Activated CD4-positive, alpha-beta T cell treated with anti-CD3 and anti-CD28 coated beads for 36 hours (primary cell): ENCODE results near the gene PRRT4. TPM values are rescaled to one million over a fixed set of nuclear protein-coding genes. Genes with fewer than 3 reads are reported as not detected.

Experiments used
- ATAC-seq: fragments of 200-7000 bp; cut with Tn5 transposase; one replicate; pipeline ENCODE4 v1.10.0; 2021; ENCODE audit warnings: mild to moderate bottlenecking, moderate library complexity
- CTCF ChIA-PET: fragments of 350-600 bp; sonication (Branson Sonifier 250); formaldehyde crosslinking; loops from one replicate; lab custom pipeline; 2021; ENCODE audit warnings: antibody characterized with exemption; lab: Charles Lee
- POLR2A ChIA-PET: fragments of 350-600 bp; sonication (Branson Sonifier 250); formaldehyde crosslinking; loops from one replicate; lab custom pipeline; 2021; ENCODE audit warnings: antibody characterized with exemption, inconsistent platforms; lab: Charles Lee
- DNase-seq: peaks from one replicate; pipeline ENCODE4 v3.0.0-alpha.2; 2020
- H3K27ac Mint-ChIP-seq: one replicate; pipeline ENCODE4 v1.8.0; 2021; ENCODE audit warnings: mixed read lengths
- H3K27me3 Mint-ChIP-seq: one replicate; pipeline ENCODE4 v1.8.0; 2021; ENCODE audit warnings: mixed read lengths
- H3K36me3 Mint-ChIP-seq: one replicate; pipeline ENCODE4 v1.8.0; 2021; ENCODE audit warnings: low read depth, mixed read lengths
- H3K4me1 Mint-ChIP-seq: one replicate; pipeline ENCODE4 v1.8.0; 2021; ENCODE audit warnings: mixed read lengths
- H3K4me3 Mint-ChIP-seq: one replicate; pipeline ENCODE4 v1.8.0; 2021; ENCODE audit warnings: mild to moderate bottlenecking, moderate library complexity, mixed read lengths
- H3K9me3 Mint-ChIP-seq: one replicate; pipeline ENCODE4 v1.8.0; 2021; ENCODE audit warnings: low read depth, mixed read lengths
- intact Hi-C, 2 experiments: fragments of 100-400 bp; cut with DNase I in 1 of 2; cut with micrococcal nuclease in 1 of 2; formaldehyde crosslinking; loops; one replicate each; pipeline versions ENCODE4 v1.14.2 to v1.15.1; 2022 to 2024; cut with DNase I, micrococcal nuclease
- total RNA-seq, 2 experiments: library from RNA; stranded (reverse); gene quantifications; one replicate each; pipeline ENCODE4 v1.2.3, GENCODE V29; 2021

Gene PRRT4
- total RNA-seq, 2 experiments from 2014 or later: 0.23 to 0.39 TPM

DNA sequence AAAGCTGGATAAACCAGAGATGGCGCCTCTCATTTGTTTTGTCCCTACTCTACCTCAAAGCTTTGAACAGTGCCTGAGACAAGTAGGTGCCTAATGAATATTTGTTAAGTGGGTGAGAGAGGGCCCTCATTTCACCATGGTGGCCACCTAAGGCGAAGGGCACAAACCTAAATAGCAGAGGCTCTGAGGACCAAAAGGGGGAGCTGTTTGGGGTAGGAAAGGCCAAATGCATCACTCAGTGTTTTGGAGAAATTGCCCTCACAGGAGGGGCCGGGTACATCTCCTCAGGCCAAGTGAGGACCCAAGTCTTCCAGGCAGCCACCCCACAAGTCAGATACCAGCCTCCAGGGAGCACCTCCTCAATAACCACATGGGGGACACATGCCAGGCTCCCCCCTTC, 34.3 kb upstream of the PRRT4 start:
- intact Hi-C loops: no loop called here
- no peak for ATAC-seq
- no peak for DNase-seq
- H3K27ac Mint-ChIP-seq: no peak overlapping the region
- H3K4me1 Mint-ChIP-seq: no peaks in the 10 kb centered on the region
- ChIA-PET CTCF (interaction anchor here (0.8 to 1.3 kb wide), 2 partner anchors 9 to 48 kb away, joined by 4 to 6 read pairs; no protein-coding TSS in a partner anchor), POLR2A (no interaction called here)
- H3K9me3 Mint-ChIP-seq: no peaks in the 10 kb centered on the region
- H3K36me3 Mint-ChIP-seq: peaks cover 32% of the 10 kb centered on the region
- H3K27me3 Mint-ChIP-seq: no peaks in the 10 kb centered on the region
- no peak overlapping the region for H3K4me3 Mint-ChIP-seq

DNA sequence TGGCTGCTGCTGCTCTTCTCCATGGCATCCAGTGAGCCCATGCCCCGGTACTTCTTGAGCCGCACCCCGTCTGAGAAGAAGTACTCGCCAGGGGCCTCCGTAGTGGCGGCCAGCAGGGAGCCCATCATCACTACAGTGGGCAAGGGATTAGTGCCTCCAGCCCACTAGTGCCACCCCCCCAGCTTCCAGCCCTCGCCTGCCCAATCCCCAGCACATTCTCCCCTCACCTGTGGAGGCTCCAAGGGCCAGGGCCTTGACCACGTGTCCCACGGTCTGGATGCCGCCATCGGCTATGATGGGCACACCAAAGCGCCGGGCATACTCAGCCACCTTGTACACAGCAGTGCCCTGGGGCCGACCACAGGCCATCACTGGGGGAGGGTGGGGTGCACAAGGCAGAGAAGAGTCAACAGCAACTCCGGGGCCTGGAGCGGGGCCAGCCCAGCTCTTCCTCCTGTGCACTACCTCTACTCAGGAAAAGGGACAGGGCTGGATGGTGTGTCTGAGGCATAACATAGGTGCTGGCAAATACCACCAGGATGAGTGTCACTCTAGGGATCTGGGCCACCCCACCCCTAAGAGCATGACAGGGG, 33.5 kb upstream of the PRRT4 start:
- intact Hi-C loops: no loop called here
- ATAC-seq (no peak), DNase-seq (no peak)
- CTCF ChIA-PET: interaction anchor here (0.8 to 1.3 kb wide), 3 partner anchors 8 to 51 kb away, joined by 3 to 6 read pairs (median 4); partner anchors contain the start of gene RBM28
- Mint-ChIP-seq H3K27ac (no peak overlapping the region), H3K27me3 (no peaks in the 10 kb centered on the region), H3K4me3 (no peak overlapping the region), H3K9me3 (no peaks in the 10 kb centered on the region), H3K36me3 (peaks cover 25% of the 10 kb centered on the region), H3K4me1 (no peaks in the 10 kb centered on the region)
- POLR2A ChIA-PET: no interaction called here

DNA sequence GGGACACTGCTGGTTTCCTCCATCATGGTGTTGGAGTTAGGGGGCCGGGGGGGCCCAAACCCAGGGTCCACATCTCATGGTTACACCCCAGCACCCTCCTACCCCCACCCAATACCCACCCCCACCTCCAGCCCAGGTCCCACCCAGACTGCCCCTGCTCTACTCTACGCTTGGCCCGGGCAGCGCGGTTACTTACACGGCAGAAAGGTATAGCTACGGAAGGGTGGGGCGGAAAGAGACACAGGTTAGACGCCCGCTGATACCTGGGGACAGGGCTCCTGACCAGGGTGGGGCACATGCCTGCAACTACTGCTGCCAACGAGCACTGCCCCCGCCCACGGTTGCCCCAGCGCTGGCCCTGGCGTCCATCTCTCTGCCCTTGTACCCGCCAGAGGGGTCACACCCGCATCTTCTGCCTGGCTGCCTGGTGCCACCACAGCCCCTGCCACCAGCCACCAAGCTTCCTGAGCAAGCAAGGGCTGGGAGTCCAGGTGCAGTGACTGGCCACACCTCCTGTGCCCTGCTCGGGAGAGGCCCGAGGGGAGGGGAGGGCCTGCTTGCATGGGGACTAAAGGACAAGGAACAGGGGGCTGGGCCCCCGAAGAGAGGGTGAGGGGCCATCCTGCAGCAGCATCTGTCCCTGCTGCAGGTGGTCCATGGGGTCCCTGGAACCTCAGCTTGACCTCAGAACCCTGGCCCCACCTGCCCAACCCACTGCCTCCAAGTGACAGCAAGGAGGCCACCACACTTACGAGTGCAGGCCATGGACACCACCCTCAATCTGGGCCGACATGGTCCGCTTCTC, 32.2 kb upstream of the PRRT4 start:
- Mint-ChIP-seq H3K27me3 (no peaks in the 10 kb centered on the region), H3K27ac (no peak overlapping the region), H3K9me3 (no peaks in the 10 kb centered on the region), H3K36me3 (peaks cover 23% of the 10 kb centered on the region), H3K4me1 (no peaks in the 10 kb centered on the region), H3K4me3 (no peak overlapping the region)
- no peak for ATAC-seq
- ChIA-PET CTCF (interaction anchor here (1.1 to 14.4 kb wide), 2 partner anchors 46 to 50 kb away, joined by 3 to 321 read pairs; partner anchors contain the start of gene RBM28), POLR2A (no interaction called here)
- intact Hi-C loops: no loop called here
- DNase-seq: no peak

DNA sequence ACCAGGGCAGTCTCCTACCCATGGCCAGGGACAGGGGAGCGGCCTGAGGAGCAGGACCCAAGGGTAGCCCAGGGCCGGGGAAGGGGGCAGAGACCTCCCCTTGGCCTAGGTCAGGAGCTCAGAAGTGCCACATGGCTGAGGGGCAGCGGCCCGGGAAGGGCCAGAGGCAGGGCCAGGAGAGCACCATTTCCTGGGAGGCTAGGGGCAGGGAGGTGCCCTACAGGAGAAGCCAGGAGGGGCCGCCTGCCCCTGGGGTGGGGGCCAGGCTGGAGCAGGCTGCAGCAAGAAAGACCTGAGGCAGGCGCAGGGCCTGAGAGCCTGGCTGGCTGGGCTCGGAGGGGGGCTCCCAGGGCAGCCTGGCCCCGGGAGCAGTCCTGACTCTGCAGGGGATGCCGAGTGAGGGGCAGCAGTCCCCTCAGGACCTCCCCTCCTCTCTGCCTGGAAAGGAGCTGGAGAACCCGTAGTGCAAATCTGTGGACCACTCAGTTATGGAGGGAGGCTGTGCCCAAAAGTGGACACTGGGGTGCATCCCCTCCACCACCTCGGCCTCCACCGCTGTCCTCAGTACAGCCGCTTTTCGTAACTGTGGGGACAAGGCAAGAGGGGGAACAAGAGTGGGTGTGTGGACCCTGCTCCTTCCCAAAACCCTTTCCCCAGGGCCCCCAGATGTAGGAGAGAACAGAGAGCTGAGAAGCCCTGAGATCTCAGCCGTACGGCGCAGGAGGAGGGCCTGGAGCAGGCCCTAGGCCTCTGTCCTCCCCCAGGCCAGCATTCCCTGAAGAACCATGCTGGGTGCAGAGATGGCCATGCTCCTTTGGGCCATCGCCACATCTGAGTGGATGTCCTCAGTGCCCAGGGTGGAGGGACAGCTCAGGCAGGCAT, 31.2 kb upstream of the PRRT4 start:
- Mint-ChIP-seq H3K9me3 (no peaks in the 10 kb centered on the region), H3K4me3 (no peak overlapping the region), H3K27me3 (no peaks in the 10 kb centered on the region), H3K4me1 (peaks cover 2% of the 10 kb centered on the region), H3K27ac (no peak overlapping the region), H3K36me3 (peaks cover 14% of the 10 kb centered on the region)
- ATAC-seq (no peak), DNase-seq (no peak)
- POLR2A ChIA-PET: no interaction called here
- intact Hi-C loops: no loop called here
- CTCF ChIA-PET: interaction anchor here (0.7 to 14.4 kb wide), 2 partner anchors 33 to 45 kb away, joined by 3 to 321 read pairs; partner anchors contain the start of gene RBM28

DNA sequence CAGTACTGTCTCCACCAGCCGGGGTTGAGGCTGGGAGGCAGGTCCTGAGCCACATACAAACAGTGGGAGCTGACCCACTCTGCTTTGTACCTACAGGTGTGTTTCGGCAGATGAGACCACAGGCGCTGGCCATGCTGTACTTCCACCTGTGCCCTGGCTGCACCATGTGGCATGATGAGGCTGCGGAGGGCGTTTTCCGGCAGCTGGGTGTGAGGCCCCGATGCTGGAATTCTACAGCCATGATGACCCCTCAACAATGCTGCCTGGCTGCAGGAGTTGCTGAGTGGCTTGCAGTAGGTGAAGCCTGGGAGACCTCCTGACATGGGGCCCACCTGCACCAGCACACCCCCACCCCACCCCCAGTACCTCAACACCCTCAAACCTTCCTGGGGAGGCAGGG, 30.3 kb upstream of the PRRT4 start:
- CTCF ChIA-PET: interaction anchor here (0.5 to 14.4 kb wide), 7 partner anchors 7 to 69 kb away, joined by 3 to 321 read pairs (median 5); partner anchors contain the start of gene RBM28
- ATAC-seq (no peak), DNase-seq (no peak)
- H3K36me3 Mint-ChIP-seq: peaks cover 5% of the 10 kb centered on the region
- no peaks in the 10 kb centered on the region for H3K27me3 Mint-ChIP-seq
- peaks cover 2% of the 10 kb centered on the region for H3K4me1 Mint-ChIP-seq
- no peaks in the 10 kb centered on the region for H3K9me3 Mint-ChIP-seq
- POLR2A ChIA-PET: interaction anchor here (0.9 kb wide), 1 partner anchor 27 kb away, joined by 4 read pairs; no protein-coding TSS in a partner anchor
- H3K27ac Mint-ChIP-seq: no peak overlapping the region
- H3K4me3 Mint-ChIP-seq: no peak overlapping the region
- intact Hi-C loops: no loop called here

DNA sequence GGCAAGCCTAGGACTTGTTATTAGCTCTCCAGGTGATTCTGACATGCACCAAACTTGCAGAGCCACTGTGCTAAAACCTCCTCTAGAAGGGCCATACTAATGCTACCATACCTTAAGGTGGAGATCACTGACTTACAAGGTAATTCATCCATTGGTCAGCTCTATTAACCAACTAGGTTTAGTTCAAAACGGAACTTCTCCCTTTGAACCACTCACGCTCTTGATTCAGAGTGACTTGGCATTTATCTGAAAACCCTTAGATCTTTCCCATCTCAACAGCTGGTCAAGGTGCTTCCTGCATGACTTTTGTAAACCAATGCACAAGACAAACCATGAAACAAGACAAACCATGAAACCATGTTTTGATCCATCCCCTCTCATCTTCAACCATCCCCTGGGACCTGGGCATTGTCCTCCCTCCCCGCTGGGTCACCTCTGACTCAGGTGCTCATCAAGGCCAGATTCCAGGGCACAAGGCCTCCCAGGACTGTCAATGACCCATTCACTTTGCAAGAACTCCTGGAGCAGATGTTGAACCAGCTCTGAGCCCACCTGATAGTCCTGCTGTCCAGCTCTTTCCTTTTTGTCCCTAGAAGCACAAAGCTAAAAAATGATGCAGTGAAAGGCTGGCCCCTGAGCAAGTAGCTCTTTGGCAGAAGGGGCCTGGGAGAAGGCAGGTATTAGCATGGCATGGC, 29.5 kb upstream of the PRRT4 start:
- ChIA-PET POLR2A (interaction anchor here (0.9 kb wide), 1 partner anchor 27 kb away, joined by 4 read pairs; no protein-coding TSS in a partner anchor), CTCF (interaction anchor here (0.5 to 14.4 kb wide), 9 partner anchors 8 to 70 kb away, joined by 3 to 321 read pairs (median 3); partner anchors contain the start of gene RBM28)
- intact Hi-C loops: no loop called here
- no peaks in the 10 kb centered on the region for H3K27me3 Mint-ChIP-seq
- H3K4me3 Mint-ChIP-seq: no peak overlapping the region
- peaks cover 2% of the 10 kb centered on the region for H3K4me1 Mint-ChIP-seq
- no peaks in the 10 kb centered on the region for H3K36me3 Mint-ChIP-seq
- DNase-seq (no peak), ATAC-seq (no peak)
- H3K27ac Mint-ChIP-seq: no peak overlapping the region
- H3K9me3 Mint-ChIP-seq: no peaks in the 10 kb centered on the region

DNA sequence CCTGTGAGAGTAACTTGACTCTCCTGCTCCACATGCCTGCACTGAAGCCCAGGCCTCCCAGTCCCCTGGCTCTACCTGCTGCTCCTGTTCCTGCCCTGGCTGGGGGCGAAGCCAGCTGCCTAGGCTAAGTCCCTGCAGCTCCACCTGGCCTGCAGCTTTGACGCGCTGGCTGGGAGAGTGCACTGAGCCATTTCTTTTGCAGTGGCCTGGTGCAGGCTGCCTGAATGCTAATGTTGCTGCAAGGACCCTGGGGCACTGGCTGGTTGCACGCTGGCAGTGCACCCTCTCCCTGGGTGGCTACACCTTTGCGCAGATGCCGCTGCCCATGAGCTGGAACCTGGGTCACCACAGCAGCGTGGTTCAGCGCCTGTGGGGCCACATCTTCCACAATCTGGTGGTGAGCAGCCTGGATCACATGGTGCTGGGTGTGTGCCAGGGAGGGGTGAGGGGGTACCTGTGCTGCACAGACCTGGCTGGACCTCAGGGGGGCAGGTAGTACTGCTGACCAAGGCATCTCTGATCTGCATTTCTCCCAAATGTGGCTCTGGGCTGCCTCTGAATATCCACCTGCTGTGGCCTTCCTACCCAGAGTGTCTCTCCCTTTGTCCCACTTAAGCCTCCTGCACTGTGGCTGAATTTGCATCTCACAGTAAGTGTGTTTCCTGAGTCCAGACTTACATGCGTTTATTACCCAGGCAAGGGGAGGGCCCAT, 28.3 kb upstream of the PRRT4 start:
- POLR2A ChIA-PET: no interaction called here
- CTCF ChIA-PET: interaction anchor here (0.7 to 14.4 kb wide), 7 partner anchors 8 to 42 kb away, joined by 3 to 321 read pairs (median 3); partner anchors contain the start of gene RBM28
- H3K4me1 Mint-ChIP-seq: peaks cover 2% of the 10 kb centered on the region
- ATAC-seq: no peak
- no peaks in the 10 kb centered on the region for H3K27me3 Mint-ChIP-seq
- DNase-seq: no peak
- no peaks in the 10 kb centered on the region for H3K36me3 Mint-ChIP-seq
- no peaks in the 10 kb centered on the region for H3K9me3 Mint-ChIP-seq
- H3K27ac Mint-ChIP-seq: no peak overlapping the region
- H3K4me3 Mint-ChIP-seq: no peak overlapping the region
- intact Hi-C loops: no loop called here

DNA sequence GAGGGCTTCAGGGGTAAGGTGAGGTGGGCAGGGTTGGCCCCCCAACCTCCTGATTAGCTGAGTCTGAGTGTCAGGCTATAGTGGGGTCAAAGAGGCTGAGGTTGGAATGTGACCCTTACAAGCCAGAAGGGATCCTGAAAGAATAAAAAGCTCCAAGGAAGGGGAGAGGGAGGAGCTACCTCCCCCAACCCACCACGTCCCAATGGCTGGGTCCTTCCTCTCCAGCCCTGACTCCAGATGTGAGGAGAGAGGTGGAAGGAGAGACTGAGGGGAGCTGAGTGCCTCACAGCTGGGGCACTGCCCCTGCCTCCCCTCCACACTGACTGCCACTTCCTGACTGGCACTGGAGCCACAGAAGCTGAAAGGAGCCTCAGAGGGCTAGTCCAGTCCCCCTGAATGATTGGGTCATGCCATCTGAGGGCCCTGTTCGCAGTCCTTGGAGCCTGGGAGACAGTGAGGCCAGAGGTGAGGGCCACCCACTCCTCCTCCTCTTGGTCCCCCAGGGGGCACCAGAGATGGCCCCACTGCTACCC, 27.7 kb upstream of the PRRT4 start:
- H3K27ac Mint-ChIP-seq: no peak overlapping the region
- no peaks in the 10 kb centered on the region for H3K36me3 Mint-ChIP-seq
- peaks cover 2% of the 10 kb centered on the region for H3K4me1 Mint-ChIP-seq
- H3K4me3 Mint-ChIP-seq: no peak overlapping the region
- POLR2A ChIA-PET: no interaction called here
- intact Hi-C loops: no loop called here
- DNase-seq: no peak
- CTCF ChIA-PET: interaction anchor here (0.6 to 14.4 kb wide), 9 partner anchors 8 to 42 kb away, joined by 3 to 321 read pairs (median 3); partner anchors contain the start of gene RBM28
- H3K27me3 Mint-ChIP-seq: no peaks in the 10 kb centered on the region
- no peaks in the 10 kb centered on the region for H3K9me3 Mint-ChIP-seq
- ATAC-seq: no peak

DNA sequence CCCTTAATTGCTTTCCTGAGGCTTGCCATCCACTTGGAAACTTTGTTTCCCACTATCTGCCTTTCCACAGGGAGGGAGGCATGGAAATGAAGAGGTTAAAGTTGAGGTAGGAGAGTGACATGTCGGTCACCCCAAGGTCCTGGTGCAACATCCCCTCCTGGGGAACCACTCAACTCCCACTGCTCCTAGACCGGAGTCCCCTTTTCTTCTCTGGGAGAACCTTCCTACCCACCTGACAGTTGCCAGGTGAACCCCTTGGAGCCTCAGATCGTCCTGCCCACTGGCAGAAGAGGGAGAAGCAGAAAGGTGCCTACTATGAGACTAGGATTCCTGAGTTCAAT, 26.6 kb upstream of the PRRT4 start:
- H3K27ac Mint-ChIP-seq: no peak overlapping the region
- H3K9me3 Mint-ChIP-seq: no peaks in the 10 kb centered on the region
- POLR2A ChIA-PET: interaction anchor here (1.0 kb wide), 1 partner anchor 41 kb away, joined by 4 read pairs; no protein-coding TSS in a partner anchor
- H3K4me3 Mint-ChIP-seq: no peak overlapping the region
- ATAC-seq: no peak
- H3K36me3 Mint-ChIP-seq: no peaks in the 10 kb centered on the region
- CTCF ChIA-PET: interaction anchor here (0.6 to 14.4 kb wide), 23 partner anchors 10 to 493 kb away, joined by 3 to 321 read pairs (median 4); partner anchors contain the start of genes PRRT4 and RBM28
- H3K27me3 Mint-ChIP-seq: no peaks in the 10 kb centered on the region
- peaks cover 2% of the 10 kb centered on the region for H3K4me1 Mint-ChIP-seq
- intact Hi-C loops: no loop called here
- no peak for DNase-seq
